ENCODE results near the gene BHMT. TPM values are rescaled to one million over a fixed set of nuclear protein-coding genes. Genes with fewer than 3 reads are reported as not detected.
A peak's percentile ranks its signal among the peaks of the same experiment; 100 is the strongest.

The BHMT gene, protein sequence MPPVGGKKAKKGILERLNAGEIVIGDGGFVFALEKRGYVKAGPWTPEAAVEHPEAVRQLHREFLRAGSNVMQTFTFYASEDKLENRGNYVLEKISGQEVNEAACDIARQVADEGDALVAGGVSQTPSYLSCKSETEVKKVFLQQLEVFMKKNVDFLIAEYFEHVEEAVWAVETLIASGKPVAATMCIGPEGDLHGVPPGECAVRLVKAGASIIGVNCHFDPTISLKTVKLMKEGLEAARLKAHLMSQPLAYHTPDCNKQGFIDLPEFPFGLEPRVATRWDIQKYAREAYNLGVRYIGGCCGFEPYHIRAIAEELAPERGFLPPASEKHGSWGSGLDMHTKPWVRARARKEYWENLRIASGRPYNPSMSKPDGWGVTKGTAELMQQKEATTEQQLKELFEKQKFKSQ
- total RNA-seq (ENCODE audit: low replicate concordance) = 0.34 and 0.57 TPM in 2 replicates
- long read RNA-seq, transcript BHMT-201 (8 exons, 2,502 nt) = major isoform, 7 of 7 reads
- long read RNA-seq, partial matches to known transcripts = 0 of 7 reads
- long read RNA-seq, other reads (novel, unspliced or antisense) = 0 of 7 reads

DNA sequence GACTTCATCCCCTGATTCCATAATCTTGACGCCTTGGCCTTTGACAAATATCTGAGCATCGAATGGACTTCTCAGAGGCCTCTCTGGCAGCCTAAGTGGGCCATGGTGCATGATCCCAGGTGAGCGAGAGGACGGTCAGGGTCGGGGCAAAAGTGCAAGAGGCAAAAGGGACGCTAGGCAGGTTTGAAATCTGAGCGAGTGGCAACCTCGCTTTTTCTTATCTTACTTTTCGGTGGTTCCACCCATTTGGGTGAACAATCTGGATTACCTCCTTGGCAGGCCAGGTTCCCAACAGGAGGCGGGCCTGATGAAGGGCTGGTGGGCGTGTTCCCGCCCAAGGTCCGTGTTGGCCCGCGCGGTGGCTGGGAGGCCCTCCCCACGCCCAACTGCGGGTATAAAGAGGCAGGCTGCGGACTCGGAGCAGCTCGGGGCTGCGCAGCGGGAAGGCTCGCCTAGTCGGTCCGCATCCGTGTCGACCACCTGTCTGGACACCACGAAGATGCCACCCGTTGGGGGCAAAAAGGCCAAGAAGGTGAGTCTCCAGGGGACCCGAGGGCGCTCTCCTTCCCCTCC lies at the start of gene BHMT:
BHMT (plus strand) TSS at position 423 of the 573 bp plus-strand sequence; CDS start at position 500, 77 bp downstream.
- no peaks in the 10 kb centered on the region for H3K9me3 Mint-ChIP-seq
- H3K4me1 Mint-ChIP-seq (ENCODE audit: unreplicated experiment) = peaks cover 10% of the 10 kb centered on the region
- H3K4me3 Mint-ChIP-seq = peak within 1 kb of the TSS; percentile 76
- no peak for DNase-seq (ENCODE audit: extremely low spot score, unreplicated experiment)
- H3K36me3 Mint-ChIP-seq = peaks cover 3% of the 10 kb centered on the region
- TF ChIP-seq, protein P1, sequence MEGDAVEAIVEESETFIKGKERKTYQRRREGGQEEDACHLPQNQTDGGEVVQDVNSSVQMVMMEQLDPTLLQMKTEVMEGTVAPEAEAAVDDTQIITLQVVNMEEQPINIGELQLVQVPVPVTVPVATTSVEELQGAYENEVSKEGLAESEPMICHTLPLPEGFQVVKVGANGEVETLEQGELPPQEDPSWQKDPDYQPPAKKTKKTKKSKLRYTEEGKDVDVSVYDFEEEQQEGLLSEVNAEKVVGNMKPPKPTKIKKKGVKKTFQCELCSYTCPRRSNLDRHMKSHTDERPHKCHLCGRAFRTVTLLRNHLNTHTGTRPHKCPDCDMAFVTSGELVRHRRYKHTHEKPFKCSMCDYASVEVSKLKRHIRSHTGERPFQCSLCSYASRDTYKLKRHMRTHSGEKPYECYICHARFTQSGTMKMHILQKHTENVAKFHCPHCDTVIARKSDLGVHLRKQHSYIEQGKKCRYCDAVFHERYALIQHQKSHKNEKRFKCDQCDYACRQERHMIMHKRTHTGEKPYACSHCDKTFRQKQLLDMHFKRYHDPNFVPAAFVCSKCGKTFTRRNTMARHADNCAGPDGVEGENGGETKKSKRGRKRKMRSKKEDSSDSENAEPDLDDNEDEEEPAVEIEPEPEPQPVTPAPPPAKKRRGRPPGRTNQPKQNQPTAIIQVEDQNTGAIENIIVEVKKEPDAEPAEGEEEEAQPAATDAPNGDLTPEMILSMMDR (conservative IDR thresholded peaks at IDR 0.05) = no peak
- no peak within 1 kb of the TSS for H3K27ac Mint-ChIP-seq
- H3K27me3 Mint-ChIP-seq = peaks cover 88% of the 10 kb centered on the region

DNA sequence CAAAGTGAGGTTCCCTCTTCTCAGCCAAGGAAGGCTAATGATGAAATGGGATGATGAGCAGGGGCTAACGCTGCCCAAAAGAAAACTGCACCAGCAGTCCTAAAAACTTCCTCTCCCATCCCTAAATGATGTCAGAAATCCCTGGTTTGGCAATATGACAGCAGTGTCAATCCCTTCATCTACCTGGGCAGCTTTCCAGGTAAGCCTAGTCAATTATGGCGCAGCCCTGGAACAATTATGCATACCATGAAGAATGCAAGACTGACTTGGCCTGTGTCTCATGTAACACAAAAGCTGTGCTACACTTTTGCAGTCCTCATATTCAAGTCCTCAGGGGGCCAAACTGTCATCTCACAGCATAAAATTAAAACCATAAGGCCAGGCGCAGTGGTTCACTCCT lies 49.2 kb upstream of the BHMT start:
- Mint-ChIP-seq H3K9me3 (no peaks in the 10 kb centered on the region), H3K4me3 (no peak overlapping the region), H3K27me3 (no peaks in the 10 kb centered on the region), H3K36me3 (no peaks in the 10 kb centered on the region), H3K27ac (no peak overlapping the region), H3K4me1 (ENCODE audit: unreplicated experiment) (no peaks in the 10 kb centered on the region)
- DNase-seq (ENCODE audit: extremely low spot score, unreplicated experiment) = no peak
- TF ChIP-seq, protein P1 (conservative IDR thresholded peaks at IDR 0.05) = no peak

DNA sequence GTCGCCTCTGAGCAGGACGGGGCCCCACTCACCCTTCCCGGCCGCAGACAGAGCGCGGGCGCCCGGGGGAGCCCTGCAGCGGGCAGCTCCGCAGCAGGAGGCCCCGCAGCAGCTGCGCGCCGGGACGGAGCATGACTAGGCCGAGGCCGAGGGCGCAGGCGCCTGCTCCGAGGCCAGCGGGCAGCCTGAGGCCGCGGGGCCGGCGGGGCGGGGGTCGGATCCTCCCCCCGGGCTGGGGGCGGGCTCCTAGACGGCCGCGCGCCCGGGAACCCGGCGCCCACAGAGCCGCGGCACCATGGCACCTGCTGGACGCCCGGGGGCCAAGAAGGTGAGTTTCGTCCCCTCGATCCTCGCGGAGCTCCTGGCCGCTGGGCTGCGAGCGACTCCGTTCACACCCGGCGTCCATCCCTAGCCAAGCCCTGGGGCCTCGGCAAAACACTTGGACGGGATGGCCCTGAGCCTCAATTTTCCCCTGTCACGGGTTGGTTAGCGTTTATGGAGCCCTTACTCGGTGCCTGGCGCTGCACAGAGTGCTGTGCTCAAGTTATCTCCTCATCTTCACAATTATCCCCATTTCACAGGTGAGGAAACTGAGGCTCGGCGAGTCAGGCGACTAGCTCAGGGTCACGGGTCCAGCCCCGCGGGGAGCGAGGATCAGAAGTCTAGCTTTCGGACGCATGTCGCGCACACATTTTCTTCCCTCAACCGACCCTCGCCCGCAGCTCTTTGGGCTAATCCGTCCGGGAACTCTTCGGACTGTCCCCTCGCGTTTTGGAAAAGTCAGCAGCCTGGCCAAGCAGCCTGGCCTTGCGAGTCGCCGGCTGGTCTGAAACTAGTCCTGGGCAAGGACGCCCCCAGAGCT lies 41.9 kb upstream of the BHMT start, which contains the start of the genes BHMT2 and DMGDH:
BHMT2 (plus strand) TSS at position 280 of the 862 bp plus-strand sequence; CDS start at position 296, 16 bp downstream.
DMGDH (minus strand) TSS at position 187 of the 862 bp plus-strand sequence; CDS start at position 133, 54 bp downstream.
- no peaks in the 10 kb centered on the region for H3K4me1 Mint-ChIP-seq (ENCODE audit: unreplicated experiment)
- no peaks in the 10 kb centered on the region for H3K36me3 Mint-ChIP-seq
- H3K27ac Mint-ChIP-seq = no peak within 1 kb of the TSS
- H3K27me3 Mint-ChIP-seq = peaks cover 3% of the 10 kb centered on the region
- TF ChIP-seq, protein P1 (conservative IDR thresholded peaks at IDR 0.05) = no peak
- H3K9me3 Mint-ChIP-seq = peaks cover 6% of the 10 kb centered on the region
- no peak within 1 kb of the TSS for H3K4me3 Mint-ChIP-seq
- no peak for DNase-seq (ENCODE audit: extremely low spot score, unreplicated experiment)

DNA sequence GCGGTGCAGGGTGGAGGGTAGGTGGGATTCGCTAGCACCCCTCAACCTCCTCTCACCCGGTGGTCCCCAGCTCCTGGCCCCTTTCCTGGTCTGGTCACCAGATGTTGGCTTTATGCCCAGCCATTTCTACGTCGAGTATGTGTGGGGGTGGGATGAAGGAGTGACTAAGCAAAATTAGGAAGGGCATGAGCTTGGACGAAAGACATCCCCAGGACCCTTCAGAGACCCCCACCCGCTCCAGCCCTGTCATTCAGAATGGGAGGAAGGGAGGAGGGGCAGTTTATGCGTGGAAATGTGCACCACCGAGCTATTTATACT lies 41.3 kb upstream of the BHMT start:
- DNase-seq (ENCODE audit: extremely low spot score, unreplicated experiment) = no peak
- H3K4me3 Mint-ChIP-seq = no peak overlapping the region
- peaks cover 8% of the 10 kb centered on the region for H3K9me3 Mint-ChIP-seq
- no peaks in the 10 kb centered on the region for H3K4me1 Mint-ChIP-seq (ENCODE audit: unreplicated experiment)
- no peak overlapping the region for H3K27ac Mint-ChIP-seq
- no peaks in the 10 kb centered on the region for H3K36me3 Mint-ChIP-seq
- H3K27me3 Mint-ChIP-seq = peaks cover 3% of the 10 kb centered on the region
- TF ChIP-seq, protein P1 (conservative IDR thresholded peaks at IDR 0.05) = no peak

DNA sequence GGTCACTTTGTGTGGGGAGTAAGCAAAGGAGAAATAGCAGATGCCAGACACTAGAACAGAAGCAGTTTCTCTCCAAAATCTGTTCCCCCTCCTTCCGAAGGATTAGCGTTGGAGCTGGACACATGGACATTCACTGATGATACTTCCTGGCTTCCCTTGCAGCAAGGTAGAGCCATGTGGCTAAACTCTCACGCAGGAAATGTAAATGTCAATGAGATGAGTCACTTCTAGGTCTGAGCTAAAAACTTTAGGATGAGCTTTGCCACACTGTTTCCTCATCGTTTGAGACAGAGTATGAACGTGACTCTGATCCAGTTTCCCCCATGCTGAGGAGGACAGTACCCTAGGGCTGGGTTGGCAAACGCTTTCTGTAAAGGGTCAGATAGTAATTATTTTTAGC lies 37.0 kb upstream of the BHMT start:
- Mint-ChIP-seq H3K36me3 (no peaks in the 10 kb centered on the region), H3K9me3 (peaks cover 8% of the 10 kb centered on the region), H3K27me3 (peaks cover 7% of the 10 kb centered on the region), H3K4me1 (ENCODE audit: unreplicated experiment) (peaks cover 5% of the 10 kb centered on the region), H3K27ac (no peak overlapping the region), H3K4me3 (no peak overlapping the region)
- DNase-seq (ENCODE audit: extremely low spot score, unreplicated experiment) = no peak
- TF ChIP-seq, protein P1 (conservative IDR thresholded peaks at IDR 0.05) = no peak

All from type B pancreatic cell (in vitro differentiated cells).